Transverse colon (tissue), 3 donors: Measurements from ENCODE around the gene LYRM4.

Experiments
- CTCF ChIP-seq, 5 experiments: fragments of 200-600 bp in 3 of 5; fragments of 450-650 bp in 2 of 5; sonication (generic) in 3 of 5; IDR thresholded peaks; 1 replicate in 2 of 5; 2 replicates in 3 of 5; pipeline ENCODE4 v1.5.1; 2016 to 2017; ENCODE audit warnings: antibody characterized with exemption in 5 of 5, inconsistent platforms in 3 of 5, mild to moderate bottlenecking in 2 of 5, moderate library complexity in 1 of 5
- POLR2A ChIP-seq: fragments of 450-650 bp; IDR thresholded peaks from one replicate; pipeline ENCODE4 v1.6.1; 2016; ENCODE audit warnings: antibody characterized with exemption, mild to moderate bottlenecking, moderate library complexity

- TF ChIP-seq CTCF (IDR thresholded peaks at IDR 0.05) (no peak), POLR2A (no peak)
Observed at GRCh38 chr6:5163247-5163646, 97.5 kb downstream of the LYRM4 start.
